SK-N-SH treated with all-trans-retinoic acid at 6 μM for 48 hours (cell line): ENCODE data around the gene FAM184B.

Source experiments
- ATAC-seq: fragments of 200-7000 bp; cut with Tn5 transposase; 3 replicates; pipeline ENCODE4 v1.9.1; 2020; ENCODE audit warnings: mild to moderate bottlenecking, moderate library complexity
- ARNTL ChIP-seq: fragments of 450-650 bp; formaldehyde crosslinking; IDR thresholded peaks from 2 replicates; pipeline ENCODE4 v1.5.0; 2020; ENCODE audit warnings: low read depth, mild to moderate bottlenecking, moderate library complexity, borderline replicate concordance
- BACH2 ChIP-seq: fragments of 250-450 bp; sonication (Bioruptor Pico); IDR thresholded peaks from 2 replicates; pipeline ENCODE4 v1.9.0; 2021; ENCODE audit warnings: mild to moderate bottlenecking, borderline replicate concordance
- CSDC2 ChIP-seq: fragments of 250-450 bp; sonication (Bioruptor Pico); IDR thresholded peaks from 2 replicates; pipeline ENCODE4 v1.5.0; 2020; ENCODE audit warnings: mild to moderate bottlenecking, moderate library complexity
- ESRRG ChIP-seq: fragments of 250-450 bp; sonication (Bioruptor Pico); IDR thresholded peaks from 2 replicates; pipeline ENCODE4 v1.6.1; 2021; ENCODE audit warnings: mild to moderate bottlenecking
- GLIS3 ChIP-seq: fragments of 250-450 bp; sonication (Bioruptor Pico); IDR thresholded peaks from 2 replicates; pipeline ENCODE4 v1.5.0; 2020; ENCODE audit warnings: mild to moderate bottlenecking, moderate library complexity
- ISL1 ChIP-seq: fragments of 250-450 bp; sonication (Bioruptor Pico); IDR thresholded peaks from 2 replicates; pipeline ENCODE4 v2.1.2; 2022; ENCODE audit warnings: mild to moderate bottlenecking, moderate library complexity
- PPARA ChIP-seq: fragments of 250-450 bp; sonication (Bioruptor Pico); IDR thresholded peaks from 2 replicates; pipeline ENCODE4 v1.5.0; 2020; ENCODE audit warnings: mild to moderate bottlenecking, borderline replicate concordance
- SNAI2 ChIP-seq: fragments of 250-450 bp; sonication (Bioruptor Pico); IDR thresholded peaks from 2 replicates; pipeline ENCODE4 v1.5.0; 2020; ENCODE audit warnings: mild to moderate bottlenecking, moderate library complexity
- TCF4 ChIP-seq: fragments of 250-450 bp; sonication (Bioruptor Pico); IDR thresholded peaks from 2 replicates; pipeline ENCODE4 v1.8.0; 2021; ENCODE audit warnings: mild to moderate bottlenecking, moderate library complexity, borderline replicate concordance
- TOX ChIP-seq: fragments of 250-450 bp; sonication (Bioruptor Pico); IDR thresholded peaks from 2 replicates; pipeline ENCODE4 v1.8.0; 2021; ENCODE audit warnings: mild to moderate bottlenecking, moderate library complexity, borderline replicate concordance
- ZC3H10 ChIP-seq: fragments of 250-450 bp; sonication (Bioruptor Pico); IDR thresholded peaks from 2 replicates; pipeline ENCODE4 v1.5.1; 2021; ENCODE audit warnings: mild to moderate bottlenecking, moderate library complexity
- ZFP3 ChIP-seq: fragments of 250-450 bp; sonication (Bioruptor Pico); IDR thresholded peaks from 2 replicates; pipeline ENCODE4 v1.5.0; 2020; ENCODE audit warnings: mild to moderate bottlenecking, moderate library complexity
- ZFP30 ChIP-seq: fragments of 450-650 bp; formaldehyde crosslinking; IDR thresholded peaks from 2 replicates; pipeline ENCODE4 v1.5.0; 2022; ENCODE audit warnings: mild to moderate bottlenecking, moderate library complexity
- ZNF565 ChIP-seq: fragments of 450-650 bp; formaldehyde crosslinking; conservative IDR thresholded peaks from 2 replicates; pipeline ENCODE4 v1.5.0; 2020; ENCODE audit warnings: low read depth, mild to moderate bottlenecking, moderate library complexity
- ZNF70 ChIP-seq: fragments of 450-650 bp; formaldehyde crosslinking; IDR thresholded peaks from 2 replicates; pipeline ENCODE4 v1.5.0; 2020; ENCODE audit warnings: mild to moderate bottlenecking, moderate library complexity
- ZNF8 ChIP-seq: fragments of 450-650 bp; formaldehyde crosslinking; IDR thresholded peaks from 2 replicates; pipeline ENCODE4 v1.5.0; 2020; ENCODE audit warnings: mild to moderate bottlenecking, moderate library complexity
- TF ChIP-seq, protein P1 (sequence below): fragments of 250-450 bp; sonication (Bioruptor Pico); IDR thresholded peaks from 2 replicates; pipeline ENCODE4 v1.5.0; 2020; ENCODE audit warnings: mild to moderate bottlenecking, moderate library complexity
- TF ChIP-seq, protein P2 (sequence below): fragments of 250-450 bp; sonication (Bioruptor Pico); IDR thresholded peaks from 2 replicates; pipeline ENCODE4 v1.8.0; 2020; ENCODE audit warnings: mild to moderate bottlenecking, moderate library complexity, borderline replicate concordance
- TF ChIP-seq, protein P3 (sequence below): fragments of 250-450 bp; sonication (Bioruptor Pico); IDR thresholded peaks from 2 replicates; pipeline ENCODE4 v1.8.0; 2021; ENCODE audit warnings: low read depth, mild to moderate bottlenecking, moderate library complexity, borderline replicate concordance
- TF ChIP-seq, protein P4 (sequence below): fragments of 250-450 bp; sonication (Bioruptor Pico); IDR thresholded peaks from 2 replicates; pipeline ENCODE4 v1.5.1; 2020; ENCODE audit warnings: low read depth, mild to moderate bottlenecking, moderate library complexity

The FAM184B gene

DNA sequence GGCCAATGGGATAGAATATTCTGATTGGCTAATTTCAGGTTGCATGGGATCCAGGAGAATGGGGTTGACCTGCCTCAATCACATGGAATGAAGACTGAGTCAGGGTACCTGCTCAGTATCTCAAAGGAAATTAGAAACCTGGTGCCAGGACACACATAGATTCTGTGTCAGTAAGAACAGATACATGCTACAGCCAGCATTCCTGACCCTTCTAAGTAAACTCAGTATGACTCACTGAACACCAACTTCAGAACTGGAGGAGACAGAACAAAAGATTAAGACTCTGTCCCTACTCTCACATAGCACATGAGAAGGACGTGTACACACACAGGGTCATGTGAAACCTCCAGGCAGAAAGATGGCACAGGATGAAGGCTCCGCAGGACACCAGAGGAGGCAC lies 54.5 kb downstream of the FAM184B start:
- TF ChIP-seq ISL1 (CRISPR knock-in tag) (no peak), ZC3H10 (CRISPR knock-in tag) (no peak)
- no peak for ATAC-seq

DNA sequence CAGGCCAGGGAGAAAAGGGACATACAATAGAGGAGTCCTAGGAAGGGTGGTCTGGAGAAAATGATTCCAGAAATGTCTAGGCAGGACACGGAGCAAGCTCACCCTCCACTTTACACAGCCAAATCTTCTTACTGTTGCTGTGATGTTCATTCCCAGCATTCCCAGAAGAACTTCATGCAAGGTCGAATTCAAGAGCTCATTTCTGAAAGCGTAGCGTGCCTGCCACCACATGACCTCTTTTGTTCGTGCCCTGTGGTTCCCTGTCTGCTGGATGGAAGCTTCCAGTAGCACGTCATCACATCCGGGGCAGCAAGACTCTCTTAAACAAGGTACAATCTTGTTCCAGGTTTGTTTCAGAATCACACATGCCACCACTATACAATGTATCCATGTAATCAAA lies 57.8 kb downstream of the FAM184B start:
- TF ChIP-seq ZNF565 (CRISPR knock-in tag), result no peak
- TF ChIP-seq TOX (CRISPR knock-in tag), result no peak
- TF ChIP-seq ISL1 (CRISPR knock-in tag), result no peak
- no peak for TF ChIP-seq ZNF70 (CRISPR knock-in tag)
- TF ChIP-seq, protein P1, sequence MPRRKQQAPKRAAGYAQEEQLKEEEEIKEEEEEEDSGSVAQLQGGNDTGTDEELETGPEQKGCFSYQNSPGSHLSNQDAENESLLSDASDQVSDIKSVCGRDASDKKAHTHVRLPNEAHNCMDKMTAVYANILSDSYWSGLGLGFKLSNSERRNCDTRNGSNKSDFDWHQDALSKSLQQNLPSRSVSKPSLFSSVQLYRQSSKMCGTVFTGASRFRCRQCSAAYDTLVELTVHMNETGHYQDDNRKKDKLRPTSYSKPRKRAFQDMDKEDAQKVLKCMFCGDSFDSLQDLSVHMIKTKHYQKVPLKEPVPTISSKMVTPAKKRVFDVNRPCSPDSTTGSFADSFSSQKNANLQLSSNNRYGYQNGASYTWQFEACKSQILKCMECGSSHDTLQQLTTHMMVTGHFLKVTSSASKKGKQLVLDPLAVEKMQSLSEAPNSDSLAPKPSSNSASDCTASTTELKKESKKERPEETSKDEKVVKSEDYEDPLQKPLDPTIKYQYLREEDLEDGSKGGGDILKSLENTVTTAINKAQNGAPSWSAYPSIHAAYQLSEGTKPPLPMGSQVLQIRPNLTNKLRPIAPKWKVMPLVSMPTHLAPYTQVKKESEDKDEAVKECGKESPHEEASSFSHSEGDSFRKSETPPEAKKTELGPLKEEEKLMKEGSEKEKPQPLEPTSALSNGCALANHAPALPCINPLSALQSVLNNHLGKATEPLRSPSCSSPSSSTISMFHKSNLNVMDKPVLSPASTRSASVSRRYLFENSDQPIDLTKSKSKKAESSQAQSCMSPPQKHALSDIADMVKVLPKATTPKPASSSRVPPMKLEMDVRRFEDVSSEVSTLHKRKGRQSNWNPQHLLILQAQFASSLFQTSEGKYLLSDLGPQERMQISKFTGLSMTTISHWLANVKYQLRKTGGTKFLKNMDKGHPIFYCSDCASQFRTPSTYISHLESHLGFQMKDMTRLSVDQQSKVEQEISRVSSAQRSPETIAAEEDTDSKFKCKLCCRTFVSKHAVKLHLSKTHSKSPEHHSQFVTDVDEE (CRISPR knock-in tag), result no peak
- no peak for TF ChIP-seq ZFP3 (CRISPR knock-in tag)
- TF ChIP-seq GLIS3, result no peak
- TF ChIP-seq SNAI2 (CRISPR knock-in tag), result no peak
- TF ChIP-seq, protein P2, sequence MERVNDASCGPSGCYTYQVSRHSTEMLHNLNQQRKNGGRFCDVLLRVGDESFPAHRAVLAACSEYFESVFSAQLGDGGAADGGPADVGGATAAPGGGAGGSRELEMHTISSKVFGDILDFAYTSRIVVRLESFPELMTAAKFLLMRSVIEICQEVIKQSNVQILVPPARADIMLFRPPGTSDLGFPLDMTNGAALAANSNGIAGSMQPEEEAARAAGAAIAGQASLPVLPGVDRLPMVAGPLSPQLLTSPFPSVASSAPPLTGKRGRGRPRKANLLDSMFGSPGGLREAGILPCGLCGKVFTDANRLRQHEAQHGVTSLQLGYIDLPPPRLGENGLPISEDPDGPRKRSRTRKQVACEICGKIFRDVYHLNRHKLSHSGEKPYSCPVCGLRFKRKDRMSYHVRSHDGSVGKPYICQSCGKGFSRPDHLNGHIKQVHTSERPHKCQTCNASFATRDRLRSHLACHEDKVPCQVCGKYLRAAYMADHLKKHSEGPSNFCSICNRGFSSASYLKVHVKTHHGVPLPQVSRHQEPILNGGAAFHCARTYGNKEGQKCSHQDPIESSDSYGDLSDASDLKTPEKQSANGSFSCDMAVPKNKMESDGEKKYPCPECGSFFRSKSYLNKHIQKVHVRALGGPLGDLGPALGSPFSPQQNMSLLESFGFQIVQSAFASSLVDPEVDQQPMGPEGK (CRISPR knock-in tag), result no peak
- TF ChIP-seq, protein P3, sequence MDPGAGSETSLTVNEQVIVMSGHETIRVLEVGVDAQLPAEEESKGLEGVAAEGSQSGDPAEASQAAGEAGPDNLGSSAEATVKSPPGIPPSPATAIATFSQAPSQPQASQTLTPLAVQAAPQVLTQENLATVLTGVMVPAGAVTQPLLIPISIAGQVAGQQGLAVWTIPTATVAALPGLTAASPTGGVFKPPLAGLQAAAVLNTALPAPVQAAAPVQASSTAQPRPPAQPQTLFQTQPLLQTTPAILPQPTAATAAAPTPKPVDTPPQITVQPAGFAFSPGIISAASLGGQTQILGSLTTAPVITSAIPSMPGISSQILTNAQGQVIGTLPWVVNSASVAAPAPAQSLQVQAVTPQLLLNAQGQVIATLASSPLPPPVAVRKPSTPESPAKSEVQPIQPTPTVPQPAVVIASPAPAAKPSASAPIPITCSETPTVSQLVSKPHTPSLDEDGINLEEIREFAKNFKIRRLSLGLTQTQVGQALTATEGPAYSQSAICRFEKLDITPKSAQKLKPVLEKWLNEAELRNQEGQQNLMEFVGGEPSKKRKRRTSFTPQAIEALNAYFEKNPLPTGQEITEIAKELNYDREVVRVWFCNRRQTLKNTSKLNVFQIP (CRISPR knock-in tag), result no peak
- TF ChIP-seq BACH2 (CRISPR knock-in tag), result no peak
- TF ChIP-seq TCF4 (CRISPR knock-in tag), result no peak
- no peak for TF ChIP-seq ZFP30 (CRISPR knock-in tag)
- no peak for TF ChIP-seq ZC3H10 (CRISPR knock-in tag)
- no peak for TF ChIP-seq CSDC2 (CRISPR knock-in tag)
- ATAC-seq, result no peak

DNA sequence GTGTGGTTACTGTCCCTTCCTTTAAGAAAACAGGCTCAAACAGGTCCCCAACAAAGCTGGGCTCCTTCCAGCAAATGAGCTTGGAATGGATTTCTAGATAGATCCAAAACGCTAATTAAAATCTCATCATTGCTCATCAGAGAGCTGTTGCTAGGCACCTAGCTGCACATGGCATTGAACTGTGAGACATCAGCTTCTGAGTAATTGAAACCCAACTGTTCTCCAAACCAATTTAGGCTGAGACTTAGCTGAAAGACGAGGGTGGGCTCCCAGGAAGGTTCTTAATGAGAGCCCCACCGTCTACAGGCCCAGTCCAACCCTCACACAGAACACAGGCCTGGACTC lies 59.1 kb downstream of the FAM184B start:
- no peak for ATAC-seq
- TF ChIP-seq ISL1 (CRISPR knock-in tag) (no peak), PPARA (CRISPR knock-in tag) (no peak), ESRRG (CRISPR knock-in tag) (no peak)
- TF ChIP-seq, protein P4, sequence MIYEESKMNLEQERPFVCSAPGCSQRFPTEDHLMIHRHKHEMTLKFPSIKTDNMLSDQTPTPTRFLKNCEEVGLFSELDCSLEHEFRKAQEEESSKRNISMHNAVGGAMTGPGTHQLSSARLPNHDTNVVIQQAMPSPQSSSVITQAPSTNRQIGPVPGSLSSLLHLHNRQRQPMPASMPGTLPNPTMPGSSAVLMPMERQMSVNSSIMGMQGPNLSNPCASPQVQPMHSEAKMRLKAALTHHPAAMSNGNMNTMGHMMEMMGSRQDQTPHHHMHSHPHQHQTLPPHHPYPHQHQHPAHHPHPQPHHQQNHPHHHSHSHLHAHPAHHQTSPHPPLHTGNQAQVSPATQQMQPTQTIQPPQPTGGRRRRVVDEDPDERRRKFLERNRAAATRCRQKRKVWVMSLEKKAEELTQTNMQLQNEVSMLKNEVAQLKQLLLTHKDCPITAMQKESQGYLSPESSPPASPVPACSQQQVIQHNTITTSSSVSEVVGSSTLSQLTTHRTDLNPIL, result no peak
- TF ChIP-seq, protein P2 (CRISPR knock-in tag), result no peak

DNA sequence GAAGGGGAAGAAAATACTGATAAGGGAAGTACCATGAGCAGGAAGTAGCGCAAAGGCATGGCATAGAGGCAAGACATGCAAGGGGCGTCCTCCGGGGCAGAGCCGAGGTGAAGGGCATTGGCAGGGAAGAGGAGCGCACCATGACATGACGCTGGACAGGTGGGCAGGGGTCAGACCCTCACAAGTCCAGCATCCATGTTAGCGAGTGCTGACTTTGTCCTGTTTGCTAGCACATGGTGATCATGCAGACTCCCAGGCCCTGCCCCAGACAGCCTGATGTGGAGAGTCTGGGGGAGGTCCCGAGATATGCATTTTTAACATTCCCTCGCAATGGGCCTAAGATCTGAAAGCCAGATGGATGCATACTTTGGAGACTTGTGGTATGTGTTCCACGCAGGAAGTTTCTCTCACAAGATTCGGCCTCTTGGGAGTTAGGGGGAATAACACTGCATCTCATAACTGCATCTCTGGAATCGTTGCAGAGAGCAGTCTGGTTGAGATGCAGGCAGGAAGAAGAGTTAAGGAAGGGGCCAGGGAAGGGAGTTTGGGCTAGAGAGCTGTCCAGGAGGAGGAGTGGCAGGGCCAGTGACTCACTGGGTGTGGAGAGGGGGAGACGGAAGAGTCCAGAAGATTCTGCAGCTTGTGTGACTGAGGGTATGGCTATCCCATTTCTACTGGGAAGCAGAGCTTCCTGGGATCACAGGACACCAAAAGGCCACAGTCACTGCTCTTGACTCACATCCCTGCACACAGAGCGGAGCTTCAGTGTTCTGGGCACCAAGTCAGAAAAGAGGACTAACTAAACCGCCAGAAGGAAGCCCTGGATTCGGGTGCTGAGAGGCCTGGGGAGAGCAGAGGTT lies 59.7 kb downstream of the FAM184B start:
- peak; percentile 61 for ATAC-seq
- no peak for TF ChIP-seq CSDC2 (CRISPR knock-in tag)
- TF ChIP-seq TCF4 (CRISPR knock-in tag), result no peak
- TF ChIP-seq ARNTL (CRISPR knock-in tag), result no peak
- TF ChIP-seq, protein P1 (CRISPR knock-in tag), result no peak
- no peak for TF ChIP-seq ZNF70 (CRISPR knock-in tag)
- TF ChIP-seq, protein P2 (CRISPR knock-in tag), result no peak
- TF ChIP-seq ZFP3 (CRISPR knock-in tag), result no peak
- TF ChIP-seq ZNF8, result no peak
